ENCODE measurements around the gene RPF1. TPM values are rescaled to one million over a fixed set of nuclear protein-coding genes. Genes with fewer than 3 reads are reported as not detected.

RPF1 gene
- total and polyA plus RNA-seq, 2 of the 4 experiments (the other 2 are of a cell fraction), result 28.4 to 30.3 TPM

- Histone ChIP-seq H4K5ac (ENCODE audit: low read depth, low read length) (no peak overlapping the region), H3K9me3 (ENCODE audit: control insufficient read depth, insufficient read depth, low read length) (no peaks in the 10 kb centered on the region), H3K4me1 (ENCODE audit: control insufficient read depth, insufficient read depth, low read length) (peaks cover 3% of the 10 kb centered on the region), H2AK9ac (replicated peaks; ENCODE audit: low read depth, low read length, poor library complexity) (no peak overlapping the region), H3K23ac (ENCODE audit: low read depth, low read length) (no peak overlapping the region), H3K9ac (ENCODE audit: low read depth, low read length) (no peak overlapping the region; the same call in 1 of the 2 replicates), H4K91ac (ENCODE audit: insufficient read depth, low read depth, low read length) (no peak overlapping the region), H2AK5ac (ENCODE audit: low read depth, low read length) (no peak overlapping the region), H2AFZ (replicated peaks; ENCODE audit: low read length, poor library complexity) (no peak overlapping the region), H4K20me1 (ENCODE audit: insufficient read depth, low read length) (peaks cover 4% of the 10 kb centered on the region), H3K18ac (ENCODE audit: low read depth, low read length) (no peak overlapping the region), H3K14ac (replicated peaks; ENCODE audit: low read depth, low read length) (no peak overlapping the region), H3K9me1 (ENCODE audit: insufficient read depth, low read length) (peaks cover 4% of the 10 kb centered on the region; the same call in 1 of the 2 replicates), H3K27me3 (ENCODE audit: control insufficient read depth, insufficient read depth, low read length) (no peaks in the 10 kb centered on the region), H3K4me2 (ENCODE audit: low read depth, low read length) (peak overlapping the region; percentile 55), H3K27ac (ENCODE audit: insufficient read depth, low read length) (no peak overlapping the region), H3K4ac (ENCODE audit: low read depth, low read length) (no peak overlapping the region), H2BK20ac (ENCODE audit: low read depth, low read length) (no peak overlapping the region), H3K56ac (ENCODE audit: extremely low read depth, insufficient read depth, low read length) (no peak overlapping the region), H4K8ac (ENCODE audit: low read depth in 2 of 2, low read length in 2 of 2) (no peak overlapping the region), H2BK5ac (ENCODE audit: low read depth, low read length, poor library complexity, severe bottlenecking) (no peak overlapping the region), H2BK15ac (ENCODE audit: low read depth, low read length) (no peak overlapping the region), H3K4me3 (ENCODE audit: insufficient read depth, low read depth, low read length) (peak overlapping the region; percentile 21; the same call in 1 of the 2 replicates), H2BK120ac (ENCODE audit: low read depth, low read length) (no peak overlapping the region), H3K79me1 (ENCODE audit: low read depth in 1 of 2, low read length in 2 of 2) (peaks cover 4 to 43% of the 10 kb centered on the region in 2 experiments; a peak in 3 of 4 replicates), H3K36me3 (ENCODE audit: control insufficient read depth, insufficient read depth, low read length) (peaks cover 10% of the 10 kb centered on the region)
- no CpG with 5 or more reads among the region's 4 CpGs for WGBS, 2 experiments (ENCODE audit: extremely low coverage in 2 of 2, insufficient read length in 1 of 2)
- intact Hi-C loops (cut with micrococcal nuclease) (no loop called here), in situ Hi-C loops (cut with MboI; ENCODE audit: low sequenced_read_pairs) (no loop called here), dilution Hi-C loops (cut with HindIII; ENCODE audit: low sequenced_read_pairs, unreplicated experiment) (no loop called here)
- DNase-seq (no peak), ATAC-seq (ENCODE audit: low read depth) (no peak)
- ChIA-PET POLR2A (ENCODE audit: unreplicated experiment) (interaction anchor here (0.6 kb wide), 1 partner anchor 1102 kb away, joined by 7 read pairs; no protein-coding TSS in a partner anchor), CTCF (interaction anchor here (0.6 to 1.2 kb wide), 3 partner anchors 24 to 292 kb away, joined by 3 to 4 read pairs (median 3); no protein-coding TSS in a partner anchor)
- TF ChIP-seq NFE2L2 (IDR thresholded peaks at IDR 0.05; ENCODE audit: low read depth, low read length), result no peak
- TF ChIP-seq MAZ (IDR thresholded peaks at IDR 0.05; ENCODE audit: borderline replicate concordance, low read depth, low read length), result no peak
- TF ChIP-seq CHD1 (IDR thresholded peaks at IDR 0.05; ENCODE audit: low read depth, low read length), result no peak
- TF ChIP-seq POLR2A (IDR thresholded peaks at IDR 0.05; ENCODE audit: low read depth, low read length), result no peak
- no peak for TF ChIP-seq BHLHE40 (IDR thresholded peaks at IDR 0.05; ENCODE audit: low read depth, low read length)
- no peak for TF ChIP-seq RCOR1 (IDR thresholded peaks at IDR 0.05; ENCODE audit: insufficient replicate concordance, low read length)
- TF ChIP-seq USF2 (IDR thresholded peaks at IDR 0.05; ENCODE audit: low read depth, low read length), result no peak
- no peak for TF ChIP-seq RFX5 (IDR thresholded peaks at IDR 0.05; ENCODE audit: low read depth, low read length)
- TF ChIP-seq RAD21 (IDR thresholded peaks at IDR 0.05; ENCODE audit: low read length), result no peak
- TF ChIP-seq CEBPB (IDR thresholded peaks at IDR 0.05; ENCODE audit: low read depth, low read length), result no peak
- TF ChIP-seq FOS (IDR thresholded peaks at IDR 0.05; ENCODE audit: low read depth, low read length), result no peak
- TF ChIP-seq CTCF (conservative IDR thresholded peaks at IDR 0.05; ENCODE audit: low read depth, low read length), result no peak
- no peak for TF ChIP-seq MXI1 (IDR thresholded peaks at IDR 0.05; ENCODE audit: borderline replicate concordance, low read depth, low read length)
- no peak for TF ChIP-seq MAFK (IDR thresholded peaks at IDR 0.05; ENCODE audit: low read depth, low read length)
- no peak for TF ChIP-seq SMC3 (IDR thresholded peaks at IDR 0.05; ENCODE audit: low read depth, low read length)
- TF ChIP-seq ELK1 (IDR thresholded peaks at IDR 0.05; ENCODE audit: borderline replicate concordance, low read depth, low read length), result no peak
- BruUV-seq (replicated peaks), result no TSS peak
These were observed 1.6 kb downstream of the RPF1 start for GRCh38 chr1:84480650-84481049.

Measured in IMR-90 (cell line).